Upper lobe of right lung (tissue), 1 donor: ENCODE measurements around the gene KCNN1. TPM values are rescaled to one million over a fixed set of nuclear protein-coding genes. Genes with fewer than 3 reads are reported as not detected.

Source experiments
- ATAC-seq: fragments of 200-7000 bp; cut with Tn5 transposase; one replicate; pipeline ENCODE4 v1.9.1; 2020; ENCODE audit warnings: mild to moderate bottlenecking, moderate library complexity
- DNase-seq: peaks from one replicate; pipeline ENCODE4 v3.0.0-alpha.2; 2020
- H3K27ac ChIP-seq: fragments of 200-600 bp; one replicate; pipeline ENCODE4 v1.8.0; 2022
- H3K27me3 ChIP-seq: fragments of 200-600 bp; one replicate; pipeline ENCODE4 v1.8.0; 2022; ENCODE audit warnings: mild to moderate bottlenecking
- H3K36me3 ChIP-seq: fragments of 200-600 bp; one replicate; pipeline ENCODE4 v1.8.0; 2022
- H3K4me1 ChIP-seq: fragments of 200-600 bp; one replicate; pipeline ENCODE4 v1.8.0; 2022
- H3K4me3 ChIP-seq: fragments of 200-600 bp; one replicate; pipeline ENCODE4 v1.8.0; 2022; ENCODE audit warnings: mild to moderate bottlenecking
- H3K9me3 ChIP-seq: fragments of 200-600 bp; one replicate; pipeline ENCODE4 v1.8.0; 2022
- CTCF ChIP-seq: fragments of 200-600 bp; IDR thresholded peaks from one replicate; pipeline ENCODE4 v1.8.0; 2022; ENCODE audit warnings: antibody characterized with exemption
- intact Hi-C: fragments of 100-400 bp; cut with DNase I; formaldehyde crosslinking; loops from one replicate; pipeline ENCODE4 v1.11.0; 2022
- total RNA-seq: library from RNA; stranded (reverse); fragmentation: NEBNext Ultra II Directional; extraction: Animal tissue kit (Norgen Biotek cat#: 25700); gene quantifications from one replicate; pipeline ENCODE4 v1.2.1, GENCODE V29; 2021
- donor health status: DM: no; HTN: yes; CAD: no; lungs with severe emphysema.

Gene KCNN1
- total RNA-seq, 1 donor from 2014 or later = not detected

GRCh38 chr19:17972230-17972629, 5.3 kb downstream of the KCNN1 start:
- Histone ChIP-seq H3K27ac (no peak overlapping the region), H3K27me3 (peaks cover 14% of the 10 kb centered on the region), H3K4me1 (no peaks in the 10 kb centered on the region), H3K9me3 (no peaks in the 10 kb centered on the region), H3K4me3 (no peak overlapping the region), H3K36me3 (no peaks in the 10 kb centered on the region)
- TF ChIP-seq CTCF = no peak
- intact Hi-C loops = no loop called here
- DNase-seq = no peak
- no peak for ATAC-seq

GRCh38 chr19:17973759-17974158, 6.9 kb downstream of the KCNN1 start:
- Histone ChIP-seq H3K4me1 (no peaks in the 10 kb centered on the region), H3K9me3 (no peaks in the 10 kb centered on the region), H3K27me3 (peaks cover under 1% of the 10 kb centered on the region), H3K4me3 (no peak overlapping the region), H3K36me3 (no peaks in the 10 kb centered on the region), H3K27ac (no peak overlapping the region)
- ATAC-seq (peak; percentile 16), DNase-seq (no peak)
- TF ChIP-seq CTCF = no peak
- intact Hi-C loops = no loop called here

- intact Hi-C loops = no loop called here
- Histone ChIP-seq H3K36me3 (no peaks in the 10 kb centered on the region), H3K9me3 (no peaks in the 10 kb centered on the region), H3K4me3 (no peak overlapping the region), H3K4me1 (no peaks in the 10 kb centered on the region), H3K27ac (no peak overlapping the region), H3K27me3 (peaks cover under 1% of the 10 kb centered on the region)
- DNase-seq (no peak), ATAC-seq (no peak)
- no peak for TF ChIP-seq CTCF
These were observed 7.6 kb downstream of the KCNN1 start for GRCh38 chr19:17974551-17974950.

- DNase-seq (no peak), ATAC-seq (no peak)
- H3K4me1 ChIP-seq = no peaks in the 10 kb centered on the region
These were observed 8.1 kb downstream of the KCNN1 start for GRCh38 chr19:17975032-17975431.

GRCh38 chr19:17977021-17977420, 10.1 kb downstream of the KCNN1 start:
- intact Hi-C loops = no loop called here
- no peak for TF ChIP-seq CTCF
- no peaks in the 10 kb centered on the region for H3K4me1 ChIP-seq

More at GRCh38 chr19:17975032-17975431, 8.1 kb downstream of the KCNN1 start:
- intact Hi-C loops = no loop called here
- H3K27ac ChIP-seq = no peak overlapping the region
- TF ChIP-seq CTCF = no peak
- H3K9me3 ChIP-seq = no peaks in the 10 kb centered on the region
- no peaks in the 10 kb centered on the region for H3K36me3 ChIP-seq
- H3K4me3 ChIP-seq = no peak overlapping the region
- peaks cover 4% of the 10 kb centered on the region for H3K27me3 ChIP-seq

GRCh38 chr19:17977488-17977887, 10.6 kb downstream of the KCNN1 start:
- TF ChIP-seq CTCF = no peak
- Histone ChIP-seq H3K9me3 (no peaks in the 10 kb centered on the region), H3K27ac (no peak overlapping the region), H3K36me3 (no peaks in the 10 kb centered on the region), H3K27me3 (peaks cover 4% of the 10 kb centered on the region), H3K4me3 (no peak overlapping the region), H3K4me1 (no peaks in the 10 kb centered on the region)
- DNase-seq (no peak), ATAC-seq (no peak)
- intact Hi-C loops = no loop called here

More at GRCh38 chr19:17977021-17977420, 10.1 kb downstream of the KCNN1 start:
- Histone ChIP-seq H3K4me3 (no peak overlapping the region), H3K36me3 (no peaks in the 10 kb centered on the region), H3K27ac (no peak overlapping the region), H3K9me3 (no peaks in the 10 kb centered on the region), H3K27me3 (peaks cover 4% of the 10 kb centered on the region)
- no peak for ATAC-seq
- DNase-seq = no peak
